Hematopoietic multipotent progenitor cell treated with erythropoietin and hydrocortisone succinate and interleukin-3 and kit ligand, for 4 days (in vitro differentiated cells): ENCODE data around the gene IL1RAP.
A peak's percentile ranks its signal among the peaks of the same experiment; 100 is the strongest.
"Not testable (repeated sequence)": the region's sequence is repeated elsewhere in the genome, so short reads cannot be mapped to it uniquely, and the experiment has no call there.

Experiments used
- DNase-seq: peaks from one replicate; pipeline ENCODE4 v3.0.0-alpha.2; 2015

Gene IL1RAP

DNA sequence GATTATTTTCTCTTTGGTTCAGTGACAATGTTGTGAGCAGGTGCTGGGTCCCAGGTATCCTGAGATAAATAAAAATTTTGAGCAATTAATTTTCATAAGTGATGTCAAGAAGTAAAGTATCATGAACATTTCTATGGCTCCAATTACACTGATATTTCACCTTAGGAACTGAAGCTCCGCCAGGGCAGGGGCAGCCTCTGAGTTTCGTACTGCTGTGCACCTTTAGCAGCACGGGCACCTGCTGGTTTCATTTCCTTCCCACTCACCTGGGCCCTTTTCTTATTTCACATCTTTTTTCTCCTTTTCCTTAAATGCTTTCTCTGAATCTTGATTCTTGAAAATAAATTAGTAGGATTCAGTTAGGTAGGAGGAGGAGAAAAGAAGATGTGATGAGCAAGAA lies 1.2 kb upstream of the IL1RAP start:
- DNase-seq: no peak

GRCh38 chr3:190514413-190515153 lies 698 bp downstream of the IL1RAP start:
- peak; percentile 66 for DNase-seq

GRCh38 chr3:190516416-190516815 lies 2.5 kb downstream of the IL1RAP start:
- DNase-seq: no peak

- DNase-seq: peak; percentile 59
These were observed 3.8 kb downstream of the IL1RAP start for GRCh38 chr3:190517687-190518086.

DNA sequence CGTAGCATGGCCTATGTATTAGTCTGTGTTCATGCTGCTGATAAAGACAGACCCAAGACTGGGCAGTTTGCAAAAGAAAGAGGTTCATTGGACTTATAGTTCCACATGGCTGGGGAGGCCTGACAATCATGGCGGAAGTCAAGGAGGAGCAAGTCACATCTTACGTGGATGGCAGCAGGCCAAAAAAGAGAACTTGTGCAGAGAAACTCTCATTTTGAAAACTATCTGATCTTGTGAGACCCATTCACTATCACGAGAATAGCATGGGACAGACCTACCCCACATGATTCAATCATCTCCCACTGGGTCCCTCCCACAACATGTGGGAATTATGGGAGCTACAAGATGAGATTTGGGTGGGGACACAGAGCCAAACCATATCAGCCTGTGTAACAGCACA lies 4.6 kb downstream of the IL1RAP start:
- not testable (repeated sequence) for DNase-seq

DNA sequence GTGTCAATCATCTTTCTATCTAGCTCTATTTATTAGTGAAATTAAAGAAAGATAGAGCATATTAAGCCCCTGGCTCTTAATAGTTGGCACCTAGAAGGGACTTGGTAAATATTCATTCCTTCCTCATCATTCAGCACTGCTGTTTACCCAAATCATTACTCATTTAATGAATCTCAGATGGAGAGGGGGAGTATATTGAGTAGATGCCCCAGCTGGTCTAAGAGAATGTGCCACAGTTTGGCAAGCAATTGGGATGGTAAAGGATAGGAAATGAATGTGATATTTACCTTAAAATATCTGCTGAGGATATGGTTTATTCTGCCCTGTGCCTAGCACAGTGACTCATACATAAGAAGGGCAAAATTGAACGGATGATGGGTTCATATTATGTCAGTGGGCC lies 6.0 kb downstream of the IL1RAP start:
- DNase-seq: no peak

GRCh38 chr3:190521998-190522397 lies 8.1 kb downstream of the IL1RAP start:
- no peak for DNase-seq

GRCh38 chr3:190522621-190523222 lies 8.8 kb downstream of the IL1RAP start:
- no peak for DNase-seq

GRCh38 chr3:190524942-190525341 lies 11.1 kb downstream of the IL1RAP start:
- no peak for DNase-seq

DNA sequence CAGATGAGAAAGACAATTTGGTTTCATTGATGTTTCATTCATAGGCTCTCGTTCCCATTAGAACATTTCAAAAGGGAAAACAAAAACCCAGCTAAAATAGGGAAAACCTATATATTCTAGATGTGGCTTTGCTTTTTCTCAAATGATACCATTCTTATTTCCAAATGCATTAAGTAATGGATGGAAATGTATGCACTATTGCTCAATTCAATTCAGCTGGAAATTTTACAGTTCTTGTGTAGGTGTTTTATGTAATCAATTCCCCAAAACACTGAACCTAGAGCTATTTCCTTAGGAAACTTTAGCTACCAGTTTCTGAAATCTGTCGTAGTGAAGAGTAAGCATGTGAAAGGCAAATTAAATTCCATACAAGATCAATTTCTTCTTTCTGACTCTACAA lies 11.7 kb downstream of the IL1RAP start:
- DNase-seq: no peak

DNA sequence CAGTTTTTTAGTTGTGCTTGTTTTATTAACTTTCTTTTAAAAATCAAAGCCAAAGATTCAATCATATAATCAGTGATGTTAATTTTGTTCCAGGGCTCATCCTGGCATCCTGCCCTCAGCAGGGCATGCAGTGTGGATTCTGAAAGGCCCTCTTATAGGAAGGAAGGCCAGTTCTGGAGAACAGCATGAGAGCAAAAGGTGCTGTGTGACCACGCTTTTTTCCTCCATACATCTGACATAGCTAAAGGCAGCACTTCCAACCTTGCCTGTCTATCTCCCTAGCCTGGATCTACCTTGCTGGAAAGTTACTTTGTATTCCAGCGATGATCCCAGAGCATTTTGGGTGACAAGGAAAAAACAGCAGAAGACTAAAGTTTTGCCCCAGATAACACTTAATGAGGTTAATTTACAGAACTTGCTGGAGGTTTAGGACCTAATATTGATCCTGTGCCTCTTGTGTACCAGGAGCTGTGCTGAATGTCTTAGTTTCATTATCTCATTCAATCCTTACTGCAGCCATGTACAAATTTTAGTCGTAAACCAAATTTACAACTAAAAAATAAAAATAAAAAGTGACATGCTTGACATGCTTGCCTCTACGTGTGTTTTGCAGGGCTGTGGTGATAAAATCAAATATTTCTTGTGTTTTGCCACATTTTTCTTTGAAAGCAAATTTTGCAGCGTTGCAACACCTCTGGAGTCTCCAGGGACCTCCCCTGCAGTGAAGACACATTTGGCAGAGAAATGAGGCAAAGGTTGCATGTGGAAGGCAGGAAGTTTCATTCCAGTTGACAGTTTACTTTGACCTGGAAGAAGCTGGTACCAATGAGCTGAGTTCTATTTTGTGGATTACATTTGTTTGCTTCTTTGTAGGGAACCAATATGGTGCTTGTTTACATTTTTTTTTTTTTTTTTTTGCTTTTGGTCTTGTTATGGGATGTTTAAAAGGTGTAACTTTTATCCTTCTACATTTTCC lies 13.2 kb downstream of the IL1RAP start:
- peak; percentile 24 for DNase-seq

DNA sequence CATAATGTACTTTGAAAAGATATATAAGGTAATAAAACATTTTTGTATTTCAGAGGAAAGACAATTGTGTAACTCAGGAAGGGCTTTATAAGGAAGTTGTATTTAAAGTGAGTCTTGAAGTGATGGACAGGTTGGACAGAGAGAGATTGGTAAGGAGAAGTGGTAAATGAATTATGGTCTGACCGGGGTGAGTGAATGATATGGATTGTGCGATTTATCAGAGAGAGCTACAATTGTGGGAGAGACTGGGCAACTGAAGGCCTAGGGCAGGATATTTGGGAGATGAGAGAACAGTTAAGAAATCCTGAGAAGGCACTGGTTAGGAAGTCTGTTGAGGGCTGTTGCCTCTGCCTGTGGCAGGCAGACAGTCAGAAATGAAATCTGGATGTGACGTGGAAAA lies 14.8 kb downstream of the IL1RAP start:
- peak; percentile 41 for DNase-seq

GRCh38 chr3:190531406-190531805 lies 17.5 kb downstream of the IL1RAP start:
- no peak for DNase-seq

GRCh38 chr3:190532731-190533203 lies 18.9 kb downstream of the IL1RAP start:
- DNase-seq: no peak

- no peak for DNase-seq
These were observed 19.8 kb downstream of the IL1RAP start for GRCh38 chr3:190533511-190534281.

GRCh38 chr3:190534386-190534785 lies 20.5 kb downstream of the IL1RAP start:
- no peak for DNase-seq

DNA sequence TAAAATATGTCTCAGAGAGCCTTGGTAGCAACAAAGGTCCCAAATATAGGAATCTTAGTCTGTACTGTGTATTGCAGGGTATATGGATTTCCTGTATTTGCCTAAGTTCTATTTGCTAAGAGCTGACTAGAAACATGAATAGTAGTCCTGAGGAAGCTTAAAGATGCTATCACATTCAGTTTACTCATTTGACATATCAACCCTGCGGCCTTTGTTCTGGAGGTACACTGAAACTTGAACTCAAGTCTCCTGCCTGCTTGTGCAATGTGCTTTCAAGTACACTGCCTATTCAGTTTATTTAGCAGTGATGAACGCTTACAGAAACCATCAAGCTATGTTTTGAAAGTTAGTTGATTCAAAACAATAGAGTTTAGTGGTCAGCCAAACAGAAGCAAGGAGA lies 21.1 kb downstream of the IL1RAP start:
- no peak for DNase-seq

DNA sequence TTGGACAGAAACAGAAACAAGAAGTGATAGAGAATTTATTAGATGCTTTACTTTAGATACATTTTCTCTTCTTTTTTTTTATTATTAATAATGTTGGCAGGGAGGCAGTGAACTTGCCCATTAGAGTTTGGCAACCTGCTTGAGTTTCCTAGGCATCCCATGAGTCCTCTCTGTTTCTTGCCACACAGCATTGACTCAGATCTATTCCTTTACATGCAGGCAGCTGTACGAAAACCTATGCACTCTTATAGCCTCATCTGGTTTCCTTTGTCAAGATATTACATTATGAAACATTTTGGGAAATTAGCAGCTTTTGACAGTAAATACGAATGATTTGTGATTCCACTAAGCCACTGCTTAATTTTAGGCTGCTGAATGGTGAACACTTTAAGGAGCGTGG lies 23.3 kb downstream of the IL1RAP start:
- no peak for DNase-seq

DNA sequence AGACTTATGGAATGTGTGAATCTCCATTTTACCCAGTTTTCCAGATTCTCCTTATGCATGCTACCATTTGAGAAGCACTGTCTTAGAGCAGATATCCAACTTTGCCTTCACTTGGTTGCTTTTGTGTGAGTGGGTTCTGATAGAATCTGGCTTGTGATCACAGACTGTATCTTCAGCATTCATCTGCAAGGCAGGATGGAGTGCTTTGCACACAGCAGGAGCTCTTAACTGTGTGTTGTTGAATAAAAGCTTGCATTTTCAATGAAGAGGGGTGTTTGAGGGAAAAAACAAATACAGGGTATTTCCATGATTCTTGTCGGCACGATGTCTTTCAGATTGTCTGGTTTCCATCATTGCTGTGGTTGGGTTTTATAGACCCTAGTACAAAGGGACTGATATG lies 24.4 kb downstream of the IL1RAP start:
- DNase-seq: no peak

DNA sequence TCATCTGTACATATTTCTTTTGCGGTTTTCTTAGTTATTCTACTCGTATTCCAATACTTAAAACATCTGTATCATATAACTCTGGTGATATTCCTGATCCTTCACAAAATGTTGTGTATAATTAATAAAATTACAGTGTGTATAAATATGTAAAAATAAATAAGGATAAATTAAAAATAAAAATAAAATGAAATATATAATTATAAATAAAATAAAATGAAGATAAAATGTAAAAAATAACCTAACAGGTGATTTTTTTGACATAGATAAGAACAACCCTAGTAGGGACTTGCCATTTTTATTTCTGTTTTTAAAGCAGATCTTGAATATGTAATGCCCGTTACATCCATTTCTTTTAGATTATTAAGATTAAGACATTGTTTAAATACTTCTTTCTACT lies 25.6 kb downstream of the IL1RAP start:
- DNase-seq: no peak

DNA sequence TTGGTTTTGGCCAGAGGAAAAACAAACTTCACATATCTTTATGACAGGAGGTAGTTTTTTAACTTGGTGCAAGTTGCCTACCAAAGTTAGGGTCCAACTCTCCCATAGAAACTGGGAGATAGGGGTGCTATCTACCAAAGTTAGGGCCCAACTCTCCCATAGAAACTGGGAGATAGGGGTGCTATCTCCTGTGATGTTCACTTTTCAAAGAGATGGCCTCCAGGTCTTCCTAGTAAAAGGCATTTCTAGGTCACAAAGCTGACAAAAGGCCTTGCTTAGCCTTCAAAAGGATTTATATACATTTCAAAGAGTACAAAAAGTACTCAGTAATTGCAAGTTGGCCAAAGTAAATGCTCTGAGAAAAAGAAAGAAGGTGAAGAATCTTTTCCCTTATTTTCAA lies 27.1 kb downstream of the IL1RAP start:
- DNase-seq: no peak

DNA sequence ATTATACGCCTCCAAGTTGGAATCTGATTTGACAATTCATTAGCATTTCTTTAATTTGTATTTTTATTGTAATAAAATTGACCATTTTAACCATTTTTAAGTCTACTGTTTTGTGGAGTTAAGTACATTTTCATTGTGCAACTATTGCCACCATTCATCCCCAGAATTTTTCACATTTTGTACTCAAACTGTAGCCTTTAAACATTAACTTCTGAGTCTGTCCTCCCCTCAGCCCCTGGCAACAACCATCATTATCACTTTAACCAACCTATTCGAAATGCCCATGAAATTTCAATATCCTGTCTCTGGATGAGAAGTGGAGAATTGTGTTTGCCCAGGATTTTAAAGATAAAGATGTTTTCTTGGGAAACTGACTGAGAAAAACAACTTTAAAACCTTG lies 27.7 kb downstream of the IL1RAP start:
- DNase-seq: no peak

GRCh38 chr3:190542846-190543245 lies 29.0 kb downstream of the IL1RAP start:
- DNase-seq: no peak
